Ovary (tissue), 3 donors: ENCODE measurements around the gene RECK.

Experiments
- CTCF ChIP-seq, 3 donors: fragments of 450-650 bp in 2 of 3; fragments of 200-600 bp in 1 of 3; IDR thresholded peaks; one replicate each; pipeline versions ENCODE4 v1.5.1 to v1.8.0; 2016 to 2022; ENCODE audit warnings: antibody characterized with exemption in 3 of 3, mild to moderate bottlenecking in 1 of 3
- POLR2A ChIP-seq: fragments of 450-650 bp; IDR thresholded peaks from one replicate; pipeline ENCODE4 v1.6.1; 2017; ENCODE audit warnings: antibody characterized with exemption, mild to moderate bottlenecking, moderate library complexity
- donor health status: DM: no; HTN: no; CAD: no.

GRCh38 chr9:36109071-36109470, 72.4 kb downstream of the RECK start:
- TF ChIP-seq CTCF (IDR thresholded peaks at IDR 0.05) (no peak), POLR2A (no peak)
